DLD1 (cell line): ENCODE data around the gene SCARB1.
"Not testable (repeated sequence)": the region's sequence is repeated elsewhere in the genome, so short reads cannot be mapped to it uniquely, and the experiment has no call there.

ENCODE experiments used
- in situ Hi-C: cut with HindIII; loops from 2 replicates; pipeline ENCODE4 v1.10.0; 2017; ENCODE audit warnings: low sequenced_read_pairs

SCARB1 gene, protein sequence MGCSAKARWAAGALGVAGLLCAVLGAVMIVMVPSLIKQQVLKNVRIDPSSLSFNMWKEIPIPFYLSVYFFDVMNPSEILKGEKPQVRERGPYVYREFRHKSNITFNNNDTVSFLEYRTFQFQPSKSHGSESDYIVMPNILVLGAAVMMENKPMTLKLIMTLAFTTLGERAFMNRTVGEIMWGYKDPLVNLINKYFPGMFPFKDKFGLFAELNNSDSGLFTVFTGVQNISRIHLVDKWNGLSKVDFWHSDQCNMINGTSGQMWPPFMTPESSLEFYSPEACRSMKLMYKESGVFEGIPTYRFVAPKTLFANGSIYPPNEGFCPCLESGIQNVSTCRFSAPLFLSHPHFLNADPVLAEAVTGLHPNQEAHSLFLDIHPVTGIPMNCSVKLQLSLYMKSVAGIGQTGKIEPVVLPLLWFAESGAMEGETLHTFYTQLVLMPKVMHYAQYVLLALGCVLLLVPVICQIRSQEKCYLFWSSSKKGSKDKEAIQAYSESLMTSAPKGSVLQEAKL

DNA sequence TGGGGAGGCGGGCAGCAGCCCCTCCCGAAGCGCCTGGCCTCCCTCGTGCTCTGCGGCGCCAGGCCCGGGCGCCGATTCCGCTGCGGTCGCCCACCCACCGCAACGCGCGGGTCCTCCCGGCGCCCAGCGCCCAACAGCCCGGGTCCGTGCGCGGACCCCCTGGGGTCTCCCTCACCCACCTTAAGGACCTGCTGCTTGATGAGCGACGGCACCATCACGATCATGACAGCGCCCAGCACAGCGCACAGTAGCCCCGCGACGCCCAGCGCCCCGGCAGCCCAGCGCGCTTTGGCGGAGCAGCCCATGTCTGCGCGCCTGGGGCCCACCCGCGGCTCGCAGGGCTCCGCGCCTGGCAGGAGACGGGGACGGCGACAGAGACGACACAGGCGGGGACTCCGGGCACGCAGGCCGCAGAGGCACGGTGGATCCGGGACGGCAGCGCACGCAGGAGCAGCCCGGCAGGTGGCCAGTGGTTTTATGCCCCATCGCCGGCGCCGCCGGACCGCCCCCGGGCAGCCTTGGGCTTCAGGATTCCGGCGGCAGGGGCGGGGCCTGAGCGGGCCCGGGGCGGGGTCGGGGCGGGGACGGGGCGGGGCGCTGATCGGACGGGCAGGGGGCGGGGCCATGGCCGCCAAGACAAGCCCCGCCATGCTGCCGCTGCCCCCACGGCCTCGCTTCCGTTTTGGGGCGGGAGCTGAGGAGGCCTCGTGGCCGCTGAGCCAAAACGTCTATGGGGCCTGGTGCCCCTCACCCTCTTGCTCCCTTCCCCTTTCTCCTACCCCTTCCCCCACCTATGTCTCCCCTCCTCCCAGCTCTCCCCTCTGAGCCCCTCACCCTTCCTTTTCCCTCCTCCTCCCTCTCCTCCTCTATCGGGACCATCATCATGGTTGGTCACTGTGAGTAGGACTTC lies at the start of gene SCARB1:
SCARB1 (minus strand) TSS at position 449 of the 910 bp plus-strand sequence; CDS start at position 305, 144 bp downstream.
- in situ Hi-C loops: no loop called here

DNA sequence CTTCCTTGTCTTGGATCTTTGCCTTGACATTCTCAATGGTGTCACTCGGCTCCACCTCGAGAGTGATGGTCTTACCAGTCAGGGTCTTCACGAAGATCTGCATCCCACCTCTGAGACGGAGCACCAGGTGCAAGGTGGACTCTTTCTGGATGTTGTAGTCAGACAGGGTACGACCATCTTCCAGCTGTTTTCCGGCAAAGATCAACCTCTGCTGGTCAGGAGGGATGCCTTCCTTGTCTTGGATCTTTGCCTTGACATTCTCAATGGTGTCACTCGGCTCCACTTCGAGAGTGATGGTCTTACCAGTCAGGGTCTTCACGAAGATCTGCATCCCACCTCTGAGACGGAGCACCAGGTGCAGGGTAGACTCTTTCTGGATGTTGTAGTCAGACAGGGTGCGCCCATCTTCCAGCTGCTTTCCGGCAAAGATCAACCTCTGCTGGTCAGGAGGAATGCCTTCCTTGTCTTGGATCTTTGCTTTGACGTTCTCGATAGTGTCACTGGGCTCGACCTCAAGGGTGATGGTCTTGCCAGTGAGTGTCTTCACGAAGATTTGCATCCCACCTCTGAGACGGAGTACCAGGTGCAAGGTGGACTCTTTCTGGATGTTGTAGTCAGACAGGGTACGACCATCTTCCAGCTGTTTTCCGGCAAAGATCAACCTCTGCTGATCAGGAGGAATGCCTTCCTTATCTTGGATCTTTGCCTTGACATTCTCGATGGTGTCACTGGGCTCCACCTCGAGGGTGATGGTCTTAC lies 49.0 kb upstream of the SCARB1 start:
- in situ Hi-C loops: not testable (repeated sequence)

DNA sequence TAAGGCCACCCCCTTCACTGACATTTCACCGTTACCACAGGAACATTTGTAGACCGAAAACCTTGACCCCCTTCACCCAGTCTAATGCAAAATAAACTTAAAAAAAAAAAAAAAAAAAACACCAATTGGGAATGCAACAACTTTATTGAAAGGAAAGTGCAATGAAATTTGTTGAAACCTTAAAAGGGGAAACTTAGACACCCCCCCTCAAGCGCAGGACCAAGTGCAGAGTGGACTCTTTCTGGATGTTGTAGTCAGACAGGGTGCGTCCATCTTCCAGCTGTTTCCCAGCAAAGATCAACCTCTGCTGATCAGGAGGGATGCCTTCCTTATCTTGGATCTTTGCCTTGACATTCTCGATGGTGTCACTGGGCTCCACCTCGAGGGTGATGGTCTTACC lies 47.9 kb upstream of the SCARB1 start:
- in situ Hi-C loops: not testable (repeated sequence)

DNA sequence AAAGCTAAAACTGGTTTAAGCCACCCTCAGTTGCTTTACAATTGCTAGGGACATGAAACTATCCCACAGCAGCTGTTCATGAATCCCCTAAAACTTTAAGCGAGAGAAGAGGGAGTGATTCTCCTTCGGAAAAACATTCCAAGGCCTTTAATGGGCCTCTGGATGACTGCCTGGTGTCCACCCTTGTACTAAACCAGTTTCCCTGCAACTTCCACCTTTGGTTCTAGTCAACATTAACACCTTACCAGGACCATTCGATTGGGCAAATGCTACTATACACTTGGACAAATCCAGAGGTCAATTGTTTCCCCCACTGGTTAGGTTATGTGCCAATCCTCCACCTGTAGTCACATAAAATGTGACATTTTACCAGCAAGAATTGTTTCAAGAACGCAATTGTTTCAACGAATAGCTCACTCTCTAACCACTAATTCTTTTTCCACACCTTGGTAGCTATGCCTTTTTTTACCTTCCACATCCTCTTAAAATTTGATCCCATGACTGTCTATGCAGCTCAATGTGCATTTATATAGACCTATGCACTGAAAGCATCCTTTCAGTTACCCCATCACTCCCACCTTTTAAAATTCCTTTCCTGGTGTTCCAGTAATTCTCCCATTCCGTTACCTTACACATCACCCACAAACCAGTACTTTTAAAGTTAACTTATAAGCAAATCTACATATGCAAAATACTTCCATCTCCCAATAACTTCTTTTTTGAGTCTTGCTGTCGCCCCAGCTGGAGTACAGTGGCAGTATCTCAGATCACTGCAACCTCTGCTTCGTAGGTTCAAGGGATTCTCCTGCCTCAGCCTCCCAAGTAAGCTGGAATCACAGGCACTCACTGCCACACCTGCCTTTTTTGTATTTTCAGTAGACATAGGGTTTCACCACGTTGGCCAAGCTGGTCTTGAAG lies 47.2 kb upstream of the SCARB1 start:
- in situ Hi-C loops: no loop called here

DNA sequence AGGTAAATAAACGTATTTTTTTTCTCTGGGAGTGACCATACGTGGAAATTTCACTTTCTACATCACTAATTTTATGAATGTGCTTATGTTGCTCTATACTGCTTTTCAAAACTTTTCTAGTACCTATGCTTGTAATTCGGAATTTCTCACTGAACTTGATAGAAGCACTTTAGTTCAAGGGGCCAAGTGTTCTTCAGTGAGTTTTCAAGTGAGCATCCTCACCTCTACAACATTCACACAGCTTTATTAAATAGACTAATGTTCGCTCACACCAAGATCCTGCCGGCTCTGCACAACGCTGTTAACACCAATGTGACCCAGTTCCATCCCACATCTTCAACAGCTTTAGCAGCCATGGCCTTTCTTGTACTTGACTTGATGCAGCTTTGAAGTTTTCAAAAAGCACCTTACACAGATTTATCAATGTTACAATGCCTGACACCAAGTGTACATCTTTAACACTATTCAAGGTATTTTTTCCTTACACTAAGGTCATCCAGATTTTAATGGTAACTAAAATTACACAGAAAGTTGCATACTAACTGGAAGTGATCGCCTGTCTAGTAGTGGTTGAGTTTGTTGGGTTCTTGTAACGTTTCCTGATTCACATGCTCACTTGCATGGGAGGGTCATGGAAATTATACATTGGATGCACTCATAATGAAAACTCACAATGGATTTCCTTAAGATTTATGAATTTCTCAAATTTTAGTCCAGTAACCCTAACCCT lies 46.3 kb upstream of the SCARB1 start:
- in situ Hi-C loops: no loop called here

DNA sequence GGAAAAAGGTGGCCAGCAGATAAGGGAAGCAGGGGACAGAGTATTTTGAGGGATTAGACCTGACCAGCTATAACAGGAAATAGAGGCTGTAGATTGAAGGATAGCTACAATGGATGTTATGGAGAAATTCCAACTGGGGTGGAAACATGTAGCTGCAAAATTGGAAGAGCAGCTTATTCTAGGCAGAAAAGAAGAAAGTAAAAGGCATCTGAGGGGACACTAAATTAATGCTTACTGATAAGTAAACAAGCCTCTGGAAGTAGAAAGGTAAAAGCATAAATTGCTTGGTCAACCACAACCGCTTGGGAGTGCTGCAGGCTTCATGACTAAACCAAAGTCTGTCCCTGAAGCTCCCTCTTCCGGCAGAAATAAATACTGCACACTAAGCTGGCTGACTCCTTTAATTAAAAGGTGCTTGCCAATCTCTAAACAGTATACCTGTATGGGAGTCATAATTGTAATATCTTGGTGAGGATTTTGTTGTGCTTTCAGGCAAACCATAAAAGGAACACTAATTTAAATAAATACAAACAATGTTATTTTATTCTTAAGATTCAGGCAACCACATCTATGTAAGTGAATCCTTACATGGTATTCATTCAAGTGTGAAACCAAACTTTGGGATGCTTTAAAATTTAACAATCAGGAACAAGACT lies 43.1 kb upstream of the SCARB1 start:
- in situ Hi-C loops: no loop called here

DNA sequence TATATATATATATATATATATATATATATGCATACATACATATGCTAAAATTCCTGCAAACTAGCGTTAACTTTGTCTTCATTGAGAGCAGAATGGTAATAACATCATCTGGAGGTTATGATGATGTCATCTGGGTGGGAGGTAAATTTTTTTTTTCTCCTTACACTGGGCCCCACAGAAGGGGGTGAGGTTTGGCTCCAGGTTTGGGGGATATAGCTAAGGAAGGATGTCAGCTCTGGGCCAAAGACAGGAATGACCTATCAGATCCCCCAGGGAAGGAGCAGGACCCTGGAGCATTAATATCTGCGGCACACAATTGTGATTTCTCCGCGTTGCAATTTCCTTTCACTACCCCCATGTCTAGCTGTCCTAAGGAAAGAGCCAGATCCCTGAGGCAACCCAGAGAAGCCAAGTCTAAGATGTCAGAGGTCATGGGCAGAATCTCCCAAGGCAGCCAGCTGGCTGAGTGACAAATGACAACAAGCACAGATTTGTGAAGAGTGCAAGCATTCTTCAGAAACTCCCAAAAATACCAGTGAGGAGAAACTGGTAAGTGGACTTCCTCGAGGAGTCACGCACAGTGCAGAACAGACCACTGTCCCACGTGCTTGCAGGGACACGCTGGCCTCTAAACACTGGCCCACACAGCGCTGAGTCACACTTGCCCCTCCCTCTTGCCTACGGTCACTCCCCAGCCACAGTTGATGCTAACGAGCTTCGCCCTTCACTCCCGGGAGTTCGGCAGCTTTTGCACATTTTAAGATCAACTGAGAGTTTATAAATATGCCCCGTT lies 40.8 kb upstream of the SCARB1 start:
- in situ Hi-C loops: no loop called here

DNA sequence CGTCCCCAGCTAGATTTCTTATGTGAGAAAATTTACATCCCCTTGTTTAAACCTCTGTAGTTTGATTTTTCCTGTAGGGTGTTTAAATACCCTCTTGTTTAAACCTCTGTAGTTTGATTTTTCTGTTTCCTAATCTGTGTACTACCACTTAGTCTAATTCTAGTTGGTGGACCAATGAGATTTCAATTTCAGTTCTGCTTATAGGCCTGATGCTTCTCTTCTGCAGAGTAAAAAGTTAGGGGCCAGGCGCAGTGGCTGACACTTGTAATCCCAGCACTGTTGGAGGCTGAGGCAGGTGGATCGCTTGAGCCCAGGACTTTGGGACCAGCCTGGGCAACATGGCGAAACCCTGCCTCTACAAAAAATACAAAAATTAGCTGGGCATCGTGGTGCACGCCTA lies 39.3 kb upstream of the SCARB1 start:
- in situ Hi-C loops: no loop called here

DNA sequence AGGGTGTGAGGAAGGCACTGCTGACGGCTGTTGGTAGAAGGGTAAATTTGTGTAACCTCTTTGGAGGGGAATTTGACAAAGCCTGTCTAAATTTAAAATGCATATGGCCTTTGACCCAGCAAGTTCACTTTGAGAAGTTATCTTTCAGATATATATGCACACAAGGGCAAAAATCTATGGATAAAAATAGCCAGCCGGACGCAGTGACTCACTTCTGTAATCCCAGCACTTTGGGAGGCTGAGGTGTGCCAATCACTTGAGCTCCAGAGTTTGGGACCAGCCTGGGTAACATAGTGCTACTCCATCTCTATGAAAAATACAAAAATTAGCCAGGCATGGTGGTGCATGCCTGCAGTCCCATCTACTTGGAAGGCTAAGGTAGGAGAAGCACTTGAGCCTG lies 37.3 kb upstream of the SCARB1 start:
- in situ Hi-C loops: no loop called here

DNA sequence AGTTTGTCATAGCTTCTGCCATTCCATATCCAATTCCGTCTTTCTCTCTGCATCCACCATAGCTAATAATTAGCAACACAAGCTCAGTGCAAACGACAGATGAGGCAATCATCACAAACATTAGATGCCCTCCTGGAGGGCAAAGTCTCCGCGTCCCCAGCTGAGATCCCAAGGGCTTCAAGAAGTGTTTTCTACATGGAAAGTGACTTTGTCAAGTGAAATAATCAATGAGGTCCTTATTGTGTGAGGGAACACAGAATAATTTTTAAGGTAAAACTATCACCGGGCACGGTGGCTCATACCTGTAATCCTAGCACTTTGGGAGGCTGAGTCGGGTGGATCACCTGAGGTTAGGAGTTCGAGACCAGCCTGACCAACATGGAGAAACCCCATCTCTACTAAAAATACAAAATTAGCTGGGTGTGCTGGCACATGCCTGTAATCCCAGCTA lies 36.7 kb upstream of the SCARB1 start:
- in situ Hi-C loops: not testable (repeated sequence)

DNA sequence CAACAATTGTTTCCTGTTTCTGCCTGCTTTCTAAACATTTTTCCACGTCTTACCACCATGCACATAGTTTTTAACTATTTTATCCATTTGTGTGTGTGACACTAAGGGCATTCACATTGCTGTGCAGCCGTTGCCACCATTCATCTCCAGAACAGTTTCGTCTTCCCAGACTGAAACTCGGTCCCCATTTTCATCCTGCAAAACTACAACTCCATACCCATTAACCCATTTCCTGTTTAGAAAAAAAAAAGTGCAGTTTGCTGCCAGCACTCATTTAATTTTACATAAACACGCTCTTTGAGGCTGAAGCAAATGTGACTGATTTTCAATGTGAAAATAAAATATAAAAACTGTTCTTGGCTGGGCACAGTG lies 35.2 kb upstream of the SCARB1 start:
- in situ Hi-C loops: no loop called here

DNA sequence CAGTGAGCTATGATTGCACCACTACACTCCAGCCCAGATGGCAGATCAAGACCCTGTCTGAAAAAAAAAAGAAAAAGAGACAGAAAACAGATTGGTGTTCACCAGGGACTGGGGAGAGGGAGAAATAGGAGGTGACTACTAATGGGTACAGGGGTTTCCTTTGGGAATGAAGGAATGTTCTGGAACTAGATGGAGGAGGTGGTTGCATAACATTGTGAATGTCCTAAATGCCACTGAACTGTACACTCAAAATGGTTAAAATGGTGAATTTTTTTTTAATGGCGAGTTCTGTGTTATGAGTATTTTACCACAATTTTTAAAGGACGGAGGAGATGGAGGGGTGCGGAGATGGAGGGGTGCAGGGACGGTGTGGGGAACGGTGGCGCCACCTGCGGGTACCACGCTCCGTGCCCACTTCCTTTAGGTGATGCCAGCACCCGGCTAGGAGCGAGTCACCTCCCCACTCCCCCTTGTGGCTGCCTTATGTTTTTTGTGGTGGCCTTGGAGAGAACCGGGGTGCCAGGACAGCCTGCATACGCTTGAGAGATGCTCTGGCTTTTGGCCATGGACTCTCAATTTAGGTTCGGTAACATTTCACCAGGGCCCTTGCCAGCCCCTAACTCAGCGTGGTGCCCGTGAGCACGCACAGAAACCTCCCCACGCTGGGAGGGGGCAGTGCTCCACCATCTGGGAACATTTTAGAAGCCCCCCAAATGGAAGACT lies 34.7 kb upstream of the SCARB1 start:
- in situ Hi-C loops: no loop called here

DNA sequence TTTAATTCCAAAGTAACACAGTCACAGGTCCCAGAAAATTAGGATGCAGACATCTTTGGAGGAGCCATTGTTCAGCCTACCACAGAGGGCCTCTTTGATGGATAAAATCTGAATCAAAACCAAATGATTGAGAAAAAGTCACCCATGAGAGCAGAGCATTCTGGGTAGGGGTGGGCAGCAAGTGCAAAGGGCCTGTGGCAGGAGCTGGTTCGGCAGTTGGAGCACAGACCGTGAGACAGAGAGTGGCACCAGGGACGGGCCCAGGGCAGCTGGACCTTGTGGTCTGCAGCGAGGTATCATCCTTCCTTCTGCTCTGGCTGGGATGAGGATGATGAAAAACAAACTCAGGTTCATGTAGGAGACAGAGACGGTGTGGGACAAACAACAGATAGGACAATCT lies 32.8 kb upstream of the SCARB1 start:
- in situ Hi-C loops: no loop called here

DNA sequence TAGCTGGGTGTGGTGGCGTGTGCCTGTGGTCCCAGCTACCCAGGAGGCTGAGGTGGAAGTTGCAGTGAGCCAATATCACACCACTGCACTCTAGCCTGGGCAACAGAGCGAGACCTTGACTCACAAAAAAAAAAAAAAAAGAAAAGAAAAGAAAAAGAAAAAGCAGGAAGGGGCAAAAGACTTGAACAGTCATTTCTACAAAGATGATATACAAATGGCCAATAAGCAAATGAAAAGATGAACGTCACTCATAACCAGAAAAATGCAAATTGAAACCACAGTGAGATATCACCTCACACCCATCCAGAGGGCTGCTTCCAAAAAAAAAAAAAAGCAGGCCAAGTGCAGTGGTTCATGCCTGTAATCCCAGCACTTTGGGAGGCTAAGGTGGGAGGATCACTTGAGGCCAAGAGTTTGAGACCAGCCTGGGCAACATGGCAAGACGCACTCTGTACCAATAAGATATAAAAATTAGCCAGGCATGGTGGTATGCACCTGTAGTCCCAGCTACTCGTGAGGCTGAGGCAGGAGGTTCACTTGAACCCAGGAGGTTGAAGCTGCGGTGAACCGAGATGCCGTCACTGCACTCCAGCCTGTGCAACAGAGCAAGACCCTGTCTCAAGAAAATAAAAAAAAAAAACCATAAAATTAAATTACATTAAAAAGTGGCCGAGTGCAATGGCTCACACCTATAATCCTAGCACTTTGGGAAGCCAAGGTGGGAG lies 30.3 kb upstream of the SCARB1 start:
- in situ Hi-C loops: no loop called here

DNA sequence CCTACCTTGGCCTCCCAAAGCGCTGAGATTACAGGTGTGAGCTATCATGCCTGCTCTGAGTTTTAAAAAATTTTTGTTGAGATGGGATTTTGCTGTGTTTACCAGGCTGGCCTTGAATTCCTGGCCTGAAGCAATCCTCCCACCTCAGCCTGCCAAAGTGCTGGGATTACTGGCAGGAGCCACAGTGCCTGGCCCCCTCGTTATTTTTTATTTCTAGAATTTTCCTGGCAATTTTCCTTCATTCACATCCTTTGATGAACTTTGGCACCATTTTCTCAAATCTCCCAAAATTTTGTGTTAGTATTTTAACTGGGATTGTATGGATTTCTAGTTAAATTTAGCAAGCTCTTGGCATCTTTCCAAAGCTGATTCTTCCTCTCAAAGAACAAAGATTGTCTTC lies 24.6 kb upstream of the SCARB1 start:
- in situ Hi-C loops: no loop called here

DNA sequence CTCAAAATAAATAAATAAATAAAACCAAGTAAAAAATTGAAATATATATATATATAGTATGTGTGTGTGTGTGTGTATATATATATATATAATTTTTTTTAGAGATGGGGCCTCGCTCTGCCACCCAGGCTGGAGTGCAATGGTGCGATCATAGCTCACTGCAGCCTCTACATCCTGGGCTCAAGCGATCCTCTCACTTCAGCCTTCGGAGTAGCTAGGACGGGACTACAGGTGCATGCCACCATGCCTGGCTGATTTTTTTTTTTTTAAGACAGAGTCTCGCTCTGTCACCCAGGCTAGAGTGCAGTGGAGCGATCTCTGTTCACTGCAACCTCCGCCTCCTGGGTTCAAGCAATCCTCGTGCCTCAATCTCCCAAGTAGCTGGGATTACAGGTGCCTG lies 24.1 kb upstream of the SCARB1 start:
- in situ Hi-C loops: not testable (repeated sequence)
